ENCODE data around the gene SLIT3.
"Not testable (repeated sequence)": the region's sequence is repeated elsewhere in the genome, so short reads cannot be mapped to it uniquely, and the experiment has no call there.

SLIT3 gene

GRCh38 chr5:169219351-169219750, 81.6 kb downstream of the SLIT3 start:
- no peak for DNase-seq (ENCODE audit: low spot score)

- DNase-seq (ENCODE audit: low spot score): no peak
Measured at GRCh38 chr5:169218861-169219260, 82.1 kb downstream of the SLIT3 start.

- no peak for DNase-seq (ENCODE audit: low spot score)
Measured at GRCh38 chr5:169218176-169218575, 82.8 kb downstream of the SLIT3 start.

- no peak for DNase-seq (ENCODE audit: low spot score)
Measured at GRCh38 chr5:169216866-169217265, 84.1 kb downstream of the SLIT3 start.

GRCh38 chr5:169213479-169213878, 87.5 kb downstream of the SLIT3 start:
- no peak for DNase-seq (ENCODE audit: low spot score)

GRCh38 chr5:169211761-169212160, 89.2 kb downstream of the SLIT3 start:
- DNase-seq (ENCODE audit: low spot score): not testable (repeated sequence)

GRCh38 chr5:169204788-169205400, 96.0 kb downstream of the SLIT3 start:
- DNase-seq (ENCODE audit: low spot score): no peak

GRCh38 chr5:169202969-169203368, 98.0 kb downstream of the SLIT3 start:
- no peak for DNase-seq (ENCODE audit: low spot score)

GRCh38 chr5:169201597-169201996, 99.3 kb downstream of the SLIT3 start:
- DNase-seq (ENCODE audit: low spot score): no peak

GRCh38 chr5:169200125-169200778, 100.7 kb downstream of the SLIT3 start:
- no peak for DNase-seq (ENCODE audit: low spot score)

- DNase-seq (ENCODE audit: low spot score): no peak
Measured at GRCh38 chr5:169197343-169197742, 103.6 kb downstream of the SLIT3 start.

- no peak for DNase-seq (ENCODE audit: low spot score)
Measured at GRCh38 chr5:169196059-169196458, 104.9 kb downstream of the SLIT3 start.

GRCh38 chr5:169195601-169196000, 105.3 kb downstream of the SLIT3 start:
- no peak for DNase-seq (ENCODE audit: low spot score)

- no peak for DNase-seq (ENCODE audit: low spot score)
Measured at GRCh38 chr5:169192536-169192935, 108.4 kb downstream of the SLIT3 start.

- no peak for DNase-seq (ENCODE audit: low spot score)
Measured at GRCh38 chr5:169190849-169191248, 110.1 kb downstream of the SLIT3 start.

GRCh38 chr5:169185626-169186025, 115.3 kb downstream of the SLIT3 start:
- no peak for DNase-seq (ENCODE audit: low spot score)

- DNase-seq (ENCODE audit: low spot score): no peak
Measured at GRCh38 chr5:169183576-169183975, 117.4 kb downstream of the SLIT3 start.

GRCh38 chr5:169182797-169183196, 118.1 kb downstream of the SLIT3 start:
- no peak for DNase-seq (ENCODE audit: low spot score)

GRCh38 chr5:169181814-169182213, 119.1 kb downstream of the SLIT3 start:
- DNase-seq (ENCODE audit: low spot score): no peak

- no peak for DNase-seq (ENCODE audit: low spot score)
Measured at GRCh38 chr5:169178754-169179153, 122.2 kb downstream of the SLIT3 start.

- DNase-seq (ENCODE audit: low spot score): no peak
Measured at GRCh38 chr5:169178274-169178673, 122.7 kb downstream of the SLIT3 start.

GRCh38 chr5:169176709-169177694, 123.9 kb downstream of the SLIT3 start:
- no peak for DNase-seq (ENCODE audit: low spot score)

- DNase-seq (ENCODE audit: low spot score): no peak
Measured at GRCh38 chr5:169175733-169176132, 125.2 kb downstream of the SLIT3 start.

All from hematopoietic multipotent progenitor cell treated with erythropoietin and hydrocortisone succinate and interleukin-3 and kit ligand, for 17 days (in vitro differentiated cells).